GM19452 (cell line): ENCODE measurements around the gene ADAMTS15.
A peak's percentile ranks its signal among the peaks of the same experiment; 100 is the strongest.

Experiments used
- ATAC-seq: cut with Tn5 transposase; IDR thresholded peaks from one replicate; pipeline ENCODE4 v1.9.1; 2021; ENCODE audit not compliant: unreplicated experiment

Gene ADAMTS15

DNA sequence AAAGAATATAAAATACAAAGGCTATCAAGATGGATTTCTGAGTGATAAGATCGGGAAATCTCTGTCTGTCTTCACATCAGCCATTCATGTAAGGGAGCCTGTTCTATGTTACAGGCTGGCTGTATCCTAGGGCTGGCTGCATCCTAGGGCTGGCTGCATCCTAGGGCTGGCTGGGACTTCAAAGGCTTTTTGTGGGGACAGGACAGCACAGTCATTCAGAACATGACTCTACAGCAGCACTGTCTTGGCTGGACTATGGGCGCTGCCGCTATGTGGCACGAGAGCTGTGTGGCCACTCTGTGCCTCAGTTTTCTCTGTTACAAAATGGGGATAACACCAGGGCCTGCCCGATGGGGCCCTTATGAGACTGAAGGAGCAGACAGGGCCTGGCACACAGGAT, 30.2 kb upstream of the ADAMTS15 start:
- ATAC-seq, result no peak

- ATAC-seq, result no peak
Observed at GRCh38 chr11:130418756-130419155, 29.7 kb upstream of the ADAMTS15 start.

GRCh38 chr11:130420478-130421198, 27.8 kb upstream of the ADAMTS15 start:
- ATAC-seq, result no peak

GRCh38 chr11:130421199-130421585, 27.3 kb upstream of the ADAMTS15 start:
- no peak for ATAC-seq

- no peak for ATAC-seq
Observed at GRCh38 chr11:130421697-130422096, 26.7 kb upstream of the ADAMTS15 start.

DNA sequence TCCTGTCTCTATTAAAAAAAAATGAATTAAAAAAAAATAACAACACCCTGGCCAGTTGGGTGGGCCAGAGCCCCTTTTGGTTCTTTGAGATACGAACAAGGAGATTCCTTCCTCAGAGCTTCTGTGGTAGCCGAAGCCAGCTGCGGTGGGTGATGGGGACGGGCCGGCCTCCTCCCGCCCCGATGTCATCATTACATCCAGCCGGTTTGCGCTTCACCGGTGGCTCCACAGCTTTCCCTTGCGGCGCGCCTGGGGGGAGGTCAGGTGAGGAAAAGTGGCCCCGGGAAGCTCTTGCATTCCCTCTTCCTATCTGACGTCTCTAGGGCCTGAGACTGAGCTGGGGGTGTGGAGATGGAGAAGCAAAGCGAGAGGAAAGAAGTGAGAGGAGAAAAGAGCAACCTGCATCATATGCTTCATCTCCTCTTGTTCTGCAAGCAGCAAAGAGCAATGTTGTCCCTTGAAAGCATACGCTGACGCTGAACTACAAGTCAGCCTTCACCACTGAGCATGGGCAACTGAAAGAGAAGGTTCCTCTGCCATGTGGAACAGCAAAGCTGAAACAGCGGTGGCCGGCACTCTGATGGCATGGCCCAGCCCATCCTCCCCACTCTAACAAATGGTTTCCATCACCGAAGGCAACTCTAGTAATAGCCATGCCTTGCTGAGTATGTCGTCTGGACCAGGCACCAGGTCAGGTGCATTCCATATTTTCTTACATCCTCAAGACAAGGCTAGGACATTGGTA, 26.0 kb upstream of the ADAMTS15 start:
- no peak for ATAC-seq

GRCh38 chr11:130423541-130424142, 24.8 kb upstream of the ADAMTS15 start:
- no peak for ATAC-seq

- no peak for ATAC-seq
Observed at GRCh38 chr11:130424613-130425140, 23.8 kb upstream of the ADAMTS15 start.

GRCh38 chr11:130425156-130425555, 23.3 kb upstream of the ADAMTS15 start:
- no peak for ATAC-seq

GRCh38 chr11:130426223-130426836, 22.1 kb upstream of the ADAMTS15 start:
- no peak for ATAC-seq

DNA sequence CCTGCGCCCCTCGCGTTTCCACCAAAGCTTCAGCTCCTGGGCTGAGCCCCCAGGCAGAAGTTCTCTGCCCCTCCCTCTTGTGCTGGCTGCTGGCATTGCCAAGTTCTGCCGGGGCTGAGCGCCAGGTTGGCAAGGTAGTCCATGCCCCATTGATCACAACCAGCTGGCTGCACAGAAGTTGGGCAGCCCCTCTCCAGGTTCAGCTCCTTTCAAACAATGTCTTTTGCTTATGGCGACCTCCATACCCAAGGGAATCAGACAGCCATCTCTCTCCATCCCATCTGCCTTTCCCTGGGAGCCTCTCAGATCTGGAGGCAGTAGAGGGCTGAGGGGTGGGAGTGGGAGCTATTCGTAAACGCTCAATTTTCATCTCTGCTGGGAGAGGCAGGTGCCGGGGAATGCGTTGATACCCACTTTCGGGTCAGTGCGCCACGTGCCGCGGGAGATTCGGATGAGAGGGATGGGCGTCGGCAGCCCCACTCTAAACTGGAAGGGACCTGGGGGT, 21.6 kb upstream of the ADAMTS15 start:
- no peak for ATAC-seq

DNA sequence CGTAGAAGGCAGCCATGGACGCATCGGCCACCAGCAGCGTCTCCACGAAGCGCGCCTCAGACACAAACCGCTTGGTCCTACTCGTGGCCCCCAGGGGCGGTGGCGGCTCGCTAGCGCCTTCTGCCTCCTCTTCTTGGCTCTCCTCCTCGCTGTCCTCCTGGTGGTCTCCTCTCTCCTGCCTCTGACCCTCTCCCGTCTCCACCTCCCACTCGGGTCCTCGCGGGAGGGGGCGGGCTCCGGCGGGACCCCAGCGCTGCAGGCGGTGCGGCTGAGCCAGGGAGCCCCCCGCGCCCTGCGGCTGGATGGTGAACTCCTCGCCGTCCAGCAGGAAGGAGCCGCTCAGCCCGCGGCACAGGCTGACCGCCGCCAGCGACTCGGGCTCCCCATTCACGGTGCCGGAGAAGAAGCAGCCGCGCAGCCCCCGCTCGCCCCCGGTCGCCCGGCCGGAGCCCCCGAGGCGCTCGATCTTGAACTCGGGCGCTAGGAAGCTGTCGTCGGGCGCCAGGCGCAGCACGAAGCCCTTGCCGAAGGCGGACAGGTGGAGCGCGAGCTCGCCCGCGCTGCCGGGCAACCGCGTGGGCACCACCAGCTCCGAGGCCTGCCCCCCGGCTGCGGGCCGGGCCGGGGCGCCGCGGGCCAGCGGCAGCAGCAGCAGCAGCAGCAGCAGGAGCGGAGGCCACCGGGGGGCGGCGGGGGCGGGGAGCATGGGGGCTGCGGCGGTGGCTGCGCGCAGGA, 20.7 kb upstream of the ADAMTS15 start:
- ATAC-seq, result no peak

GRCh38 chr11:130428316-130429119, 19.9 kb upstream of the ADAMTS15 start, which contains the start of gene ADAMTS8:
Gene ADAMTS8, minus strand, starts transcription at chr11:130428609. Its CDS starts 323 bp downstream, at chr11:130428286.
- ATAC-seq, result no peak

GRCh38 chr11:130429120-130429681, 19.2 kb upstream of the ADAMTS15 start:
- no peak for ATAC-seq

GRCh38 chr11:130429983-130430382, 18.5 kb upstream of the ADAMTS15 start:
- ATAC-seq, result no peak

DNA sequence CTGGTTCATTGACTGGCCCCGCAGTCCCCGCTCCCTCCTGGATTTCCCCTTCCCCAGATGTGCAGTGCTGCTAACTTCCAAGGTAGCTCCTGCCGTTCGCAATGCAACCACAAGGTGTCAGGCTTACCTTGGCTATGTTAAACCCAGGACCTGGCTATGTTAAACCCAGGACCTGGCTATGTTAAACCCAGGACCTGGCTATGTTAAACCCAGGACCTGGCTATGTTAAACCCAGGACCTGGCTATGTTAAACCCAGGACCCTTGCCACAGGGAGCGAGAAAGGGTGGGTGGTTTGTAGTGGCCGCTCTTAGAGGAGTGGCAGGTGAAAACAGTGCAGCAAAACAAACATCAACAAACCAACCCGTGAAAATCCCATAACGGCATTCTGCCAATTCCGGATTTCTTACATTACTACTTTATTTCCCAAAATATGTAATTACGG, 17.1 kb upstream of the ADAMTS15 start:
- ATAC-seq, result no peak

- ATAC-seq, result no peak
Observed at GRCh38 chr11:130431801-130432200, 16.6 kb upstream of the ADAMTS15 start.

DNA sequence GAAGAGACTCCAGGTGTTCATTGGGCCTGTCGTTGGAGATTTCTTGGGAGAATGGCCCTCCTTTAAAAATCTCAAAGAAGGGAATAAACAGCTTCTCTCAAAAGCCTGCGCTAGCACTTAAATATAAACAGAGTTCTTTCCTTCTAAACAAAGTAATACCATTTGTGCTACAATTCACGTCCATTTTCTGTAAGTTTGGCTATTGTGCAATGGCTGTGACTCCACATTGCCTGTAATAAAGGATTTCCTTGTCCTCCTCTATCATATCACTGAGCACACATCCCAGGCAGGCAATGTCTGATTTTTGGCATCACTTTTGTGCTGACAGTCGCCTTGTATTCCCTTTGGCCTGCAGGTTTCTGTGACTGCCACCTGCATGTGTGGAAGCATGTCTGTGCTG, 15.1 kb upstream of the ADAMTS15 start:
- no peak for ATAC-seq

- ATAC-seq, result peak; percentile 88
Observed at GRCh38 chr11:130434521-130435223, 13.8 kb upstream of the ADAMTS15 start.
